CD4-positive, alpha-beta T cell treated with Interleukin-17A for 1 hour (primary cell): Measurements from ENCODE around the gene TMEM131.

Source experiments
- DNase-seq: peaks from one replicate; pipeline ENCODE4 v3.0.0-alpha.2; 2020

The TMEM131 gene

DNA sequence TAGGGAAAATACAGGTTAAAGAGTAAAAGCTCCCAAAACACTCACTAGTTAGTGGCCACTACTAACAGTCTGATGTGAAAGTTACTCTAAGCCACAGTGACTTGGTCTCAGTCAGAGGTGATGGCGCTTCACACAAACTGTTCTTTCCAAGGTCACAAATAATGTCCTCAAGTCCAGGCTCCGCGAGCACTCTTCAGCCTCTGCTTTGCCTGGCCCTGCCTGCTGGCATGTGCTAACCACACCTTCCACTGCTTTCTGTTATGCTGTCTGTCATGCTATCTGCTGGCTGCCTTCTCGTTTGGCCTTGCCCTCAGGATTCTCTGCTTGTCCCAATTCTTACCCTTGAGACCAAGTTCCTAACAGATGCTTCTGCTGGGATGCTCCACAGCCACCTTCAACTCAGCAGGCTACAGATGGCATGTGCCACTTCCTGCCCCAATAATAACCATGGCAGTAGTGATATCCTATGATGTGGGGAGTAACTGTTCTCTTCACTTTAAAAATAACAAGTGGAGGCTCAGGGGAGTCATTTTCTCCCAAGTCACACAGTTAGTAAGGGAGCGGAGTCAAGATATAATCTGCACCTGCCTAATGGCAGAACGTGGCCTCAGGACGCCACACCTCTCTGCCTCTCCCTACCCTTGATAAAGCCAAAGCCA is 206.6 kb downstream of the TMEM131 start:
- DNase-seq = no peak

DNA sequence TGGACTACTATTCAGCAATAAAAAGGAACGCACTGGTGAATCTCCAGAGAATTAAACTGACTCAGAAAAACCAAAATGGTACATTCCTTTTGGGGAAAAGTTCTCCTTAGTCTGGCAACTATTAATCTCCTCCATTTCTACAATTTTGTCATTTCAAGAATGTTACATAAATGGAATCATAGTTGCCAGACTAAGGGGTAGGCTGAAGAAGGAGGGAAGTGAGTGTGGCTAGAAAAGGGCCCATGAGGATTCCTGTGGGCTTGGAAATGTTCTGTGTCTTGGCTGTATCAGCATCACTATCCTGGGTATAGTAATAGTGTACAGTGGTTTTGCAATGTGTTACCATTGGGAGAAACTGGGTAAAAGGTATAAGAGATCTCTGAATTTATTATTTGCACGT is 209.9 kb downstream of the TMEM131 start:
- no peak for DNase-seq

DNA sequence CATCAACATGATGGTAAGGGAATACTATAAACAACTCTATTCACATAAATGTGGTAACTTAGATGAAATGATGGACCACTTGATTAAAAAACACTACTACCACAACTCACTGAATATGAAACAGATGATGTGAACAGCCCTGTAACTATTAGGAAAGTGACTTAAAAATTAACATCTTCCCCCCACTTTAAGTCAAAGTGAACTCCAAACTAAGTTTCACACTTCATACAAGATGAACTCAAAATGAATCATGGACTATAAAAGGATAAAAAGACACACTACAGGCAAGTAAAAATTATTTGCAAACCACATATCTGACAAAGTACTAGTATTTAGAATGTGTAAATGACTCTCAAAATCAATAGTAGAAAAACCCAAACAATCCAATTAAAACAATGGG is 210.8 kb downstream of the TMEM131 start:
- DNase-seq = no peak

DNA sequence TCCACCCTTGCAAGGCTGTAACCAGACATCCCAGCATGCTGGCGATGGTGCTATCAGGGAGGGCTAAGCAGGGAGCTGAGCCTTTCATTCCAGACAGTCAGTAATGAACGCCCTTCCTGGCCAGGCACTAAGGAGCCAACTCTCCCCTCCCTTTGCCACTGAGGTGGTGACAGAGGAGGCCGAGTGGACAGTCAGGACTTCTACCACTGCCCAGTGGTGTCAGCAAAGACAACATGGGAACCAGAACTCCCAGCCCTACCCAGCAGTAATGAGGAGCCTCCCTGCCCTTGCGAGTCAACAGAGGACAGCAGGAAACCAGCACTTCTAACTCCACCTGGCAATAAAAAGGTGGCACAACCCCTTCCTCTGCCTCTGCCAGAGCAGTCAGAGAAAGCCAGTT is 213.8 kb downstream of the TMEM131 start:
- DNase-seq = no peak

DNA sequence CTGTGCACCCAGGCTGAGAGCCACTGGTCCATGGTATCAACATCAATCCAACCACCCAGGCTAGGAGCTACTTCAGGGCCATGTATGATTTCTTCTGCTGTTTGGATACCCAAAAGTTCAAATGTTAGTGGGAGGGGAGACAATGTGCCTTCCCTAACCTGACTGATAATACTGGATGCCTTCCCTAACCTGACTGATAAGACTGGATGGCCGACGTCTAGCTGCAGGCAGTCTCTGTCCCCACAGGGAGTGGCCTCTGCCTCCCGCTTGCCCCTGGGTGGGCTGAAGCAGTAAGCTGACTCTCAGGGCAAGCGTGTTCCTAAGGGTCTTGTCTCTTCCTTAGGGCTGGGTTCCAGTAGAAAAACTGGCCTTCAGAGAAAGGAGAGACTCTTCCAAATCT is 216.6 kb downstream of the TMEM131 start:
- DNase-seq = no peak

DNA sequence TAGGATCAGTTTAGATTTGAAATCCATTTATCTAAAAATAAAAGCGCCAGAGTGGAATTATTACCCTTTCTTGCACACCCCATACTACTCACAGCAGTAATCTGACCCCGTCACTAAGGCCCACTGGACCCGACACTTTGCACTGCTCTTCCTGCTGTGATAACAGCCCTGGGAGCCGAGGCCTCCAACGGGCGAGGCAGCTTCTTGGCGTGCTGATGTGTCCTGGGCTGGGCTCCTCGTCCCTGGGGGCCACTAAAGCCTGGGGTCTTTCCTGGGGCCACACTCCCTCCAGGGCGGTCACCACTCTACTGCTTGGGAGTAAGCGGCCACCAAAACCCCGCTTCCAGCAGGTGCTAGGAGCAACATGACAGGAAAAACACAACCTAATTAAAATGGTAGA is 220.7 kb downstream of the TMEM131 start:
- no peak for DNase-seq

DNA sequence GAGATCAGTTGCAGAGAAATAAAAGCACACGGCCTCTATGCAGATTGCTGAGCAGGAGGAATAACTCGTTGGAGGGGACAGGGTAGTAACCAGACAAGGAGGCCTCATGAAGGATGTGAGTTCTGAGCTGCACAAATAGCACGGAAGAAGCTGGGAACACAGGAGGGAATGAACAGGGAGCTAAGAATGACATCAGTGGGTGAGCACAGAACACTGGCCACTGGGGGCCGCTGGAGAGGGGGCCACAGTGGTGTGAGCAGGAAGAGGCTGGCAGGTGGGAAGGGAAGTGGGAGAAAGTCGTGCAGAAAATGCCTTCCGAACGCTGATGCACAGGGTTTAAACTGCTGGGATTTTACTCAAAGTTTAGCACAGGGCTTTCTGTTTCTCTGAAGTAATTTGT is 221.3 kb downstream of the TMEM131 start:
- no peak for DNase-seq

DNA sequence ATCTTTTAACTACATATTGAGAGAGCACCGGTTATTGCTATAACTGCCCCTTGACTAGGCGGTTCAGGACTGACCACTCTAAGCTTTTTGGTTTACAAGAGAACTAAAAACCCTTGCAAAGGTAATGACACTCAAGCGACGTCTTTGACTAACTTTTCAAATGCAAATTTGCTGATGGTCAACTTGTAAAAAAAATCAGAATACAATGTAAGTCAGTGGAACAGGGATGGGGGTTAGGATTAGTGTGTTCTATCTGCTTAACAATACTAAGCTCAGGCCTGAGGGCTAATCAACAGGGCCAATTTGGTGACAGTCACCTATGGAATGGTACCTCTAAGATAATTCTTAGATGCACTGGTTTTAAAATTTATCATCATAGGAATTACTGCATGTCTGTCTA is 225.3 kb downstream of the TMEM131 start:
- no peak for DNase-seq

DNA sequence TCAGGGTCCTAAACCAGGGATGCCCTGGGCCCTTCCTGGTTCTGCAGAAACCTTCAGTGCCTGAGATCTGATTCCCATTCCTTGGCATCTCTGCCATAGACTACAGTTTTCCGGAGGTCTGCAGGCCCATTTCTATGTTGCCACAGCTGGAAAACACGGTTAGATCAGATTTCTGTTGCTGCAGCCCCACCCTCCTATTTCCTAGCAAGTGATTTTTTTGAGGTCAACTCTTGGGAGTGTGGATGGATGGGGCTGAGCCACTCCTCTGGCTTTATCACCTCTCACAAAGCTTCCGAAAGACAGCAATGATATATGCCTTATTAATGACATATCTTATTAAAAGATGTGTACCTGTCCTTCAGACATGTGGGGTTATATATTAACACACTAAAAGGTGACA is 226.0 kb downstream of the TMEM131 start:
- DNase-seq = no peak

DNA sequence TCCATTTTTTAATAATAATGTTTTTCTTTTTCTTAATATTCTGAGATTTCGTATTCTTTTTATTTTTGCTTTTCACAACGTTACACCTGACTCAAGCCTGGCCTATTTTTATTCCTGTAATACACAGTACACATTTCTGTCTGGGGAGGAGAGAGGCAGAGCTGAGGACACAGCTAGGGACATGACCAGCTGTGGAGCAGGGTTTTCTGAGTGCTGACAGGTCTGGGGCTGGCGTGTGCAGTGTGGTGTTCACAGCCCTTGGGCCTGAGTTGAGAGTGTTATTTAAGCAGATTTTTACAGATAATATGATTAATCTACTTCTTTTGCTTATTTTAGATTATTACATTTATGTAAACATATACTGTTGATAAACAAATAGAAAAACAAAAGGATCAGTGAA is 226.4 kb downstream of the TMEM131 start:
- no peak for DNase-seq

DNA sequence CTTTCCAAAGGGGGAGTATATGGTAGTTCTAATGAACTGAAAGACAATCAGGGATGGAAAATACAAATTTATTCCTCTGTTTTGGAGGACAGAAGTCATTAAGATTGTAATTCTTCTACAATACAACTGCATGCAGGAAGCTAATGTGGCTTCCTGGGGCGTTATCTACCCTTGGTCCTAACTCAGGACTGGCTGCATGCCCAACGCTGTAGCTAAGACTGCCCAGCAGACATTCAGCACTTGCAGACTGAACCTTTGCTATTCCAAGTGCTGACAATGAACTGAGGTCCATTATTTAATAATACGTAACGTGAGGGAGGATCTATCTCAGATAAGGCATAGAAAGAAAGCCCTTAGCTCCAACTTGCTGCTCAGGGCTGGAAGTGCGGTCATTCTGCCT is 229.2 kb downstream of the TMEM131 start:
- no peak for DNase-seq

DNA sequence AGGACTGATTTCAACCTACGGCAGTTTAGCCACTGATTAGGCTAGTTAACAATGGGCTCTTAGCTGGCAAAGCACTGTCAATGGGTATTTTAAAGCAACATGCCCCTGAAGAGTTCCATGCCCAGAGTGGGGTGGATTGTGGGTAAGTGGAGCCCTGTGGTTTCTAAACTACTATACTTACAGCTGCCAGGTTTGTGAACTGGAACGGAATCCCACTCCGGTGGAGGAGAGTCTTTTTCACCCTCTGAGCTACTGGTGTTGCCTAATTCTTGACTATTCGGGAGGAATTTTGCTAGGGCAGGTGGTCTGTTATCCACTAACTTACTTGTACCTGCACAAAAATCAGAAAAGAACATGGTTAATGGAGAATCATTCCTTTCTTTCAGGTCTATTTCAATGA is 229.8 kb downstream of the TMEM131 start:
- DNase-seq = no peak

DNA sequence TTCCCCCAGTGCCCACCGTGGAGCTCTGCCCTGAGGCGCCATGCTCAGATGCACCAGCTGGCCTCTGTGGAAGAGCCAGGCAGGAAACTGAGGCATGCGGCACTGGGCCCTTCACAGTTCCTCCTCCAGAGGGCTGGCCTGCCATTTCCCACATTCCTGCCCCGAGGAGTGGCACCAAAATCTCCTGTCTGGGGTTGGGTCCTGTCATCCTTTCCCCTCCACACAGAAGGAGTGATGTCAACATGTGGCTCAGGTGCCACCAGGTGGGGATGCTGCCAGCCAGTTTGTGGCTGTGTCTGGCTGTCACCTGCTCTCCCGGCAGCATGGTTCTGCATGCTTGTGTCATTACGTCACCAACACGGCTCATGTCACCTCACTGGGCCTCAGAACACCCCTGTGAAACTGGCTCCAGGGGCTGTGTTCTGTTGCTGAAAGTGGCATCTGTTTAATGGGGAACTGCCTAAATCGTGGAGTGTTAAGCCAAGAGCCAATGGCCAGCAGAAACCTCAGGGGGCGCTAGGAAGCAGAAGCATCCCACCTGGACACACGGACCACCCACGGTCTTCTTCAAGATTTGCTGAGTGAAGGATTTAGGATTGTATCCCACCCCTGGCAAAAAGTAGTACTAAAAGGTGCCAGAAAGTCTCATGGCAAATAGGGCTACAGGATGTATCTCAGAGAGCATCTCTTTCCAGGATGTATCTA is 231.0 kb downstream of the TMEM131 start:
- DNase-seq = no peak

DNA sequence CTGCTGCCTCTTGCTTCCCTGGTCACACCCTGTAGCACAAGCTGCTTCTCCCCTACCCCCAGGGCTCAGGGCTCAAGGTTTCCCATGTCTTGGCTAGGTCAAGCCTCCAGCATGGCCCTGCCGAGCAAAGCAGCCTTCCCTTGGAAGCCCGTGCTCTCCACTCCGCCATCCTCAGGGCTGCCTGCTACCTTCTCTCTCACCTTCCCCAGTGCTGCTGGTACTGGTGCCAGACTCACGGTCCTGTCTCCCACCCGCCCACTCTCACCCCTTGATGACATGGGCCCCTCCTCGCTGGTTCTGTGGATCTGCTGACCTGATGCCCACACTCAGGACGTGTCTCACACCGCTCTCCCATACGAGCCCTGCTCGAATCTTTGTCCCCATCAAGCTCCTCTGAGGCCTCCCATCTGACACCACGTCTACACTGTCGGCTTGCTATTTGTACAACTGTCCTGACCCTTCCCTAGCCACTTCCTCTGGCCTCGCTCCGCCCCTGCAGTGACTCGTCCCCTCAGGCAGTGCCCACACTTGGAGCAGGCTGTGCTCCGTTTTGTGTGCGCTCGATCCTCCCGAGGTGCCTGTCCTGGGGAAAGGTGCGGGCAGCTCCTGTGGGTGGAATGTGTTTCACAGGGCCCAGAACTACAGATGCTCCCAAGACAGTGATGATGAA is 232.4 kb downstream of the TMEM131 start:
- no peak for DNase-seq

DNA sequence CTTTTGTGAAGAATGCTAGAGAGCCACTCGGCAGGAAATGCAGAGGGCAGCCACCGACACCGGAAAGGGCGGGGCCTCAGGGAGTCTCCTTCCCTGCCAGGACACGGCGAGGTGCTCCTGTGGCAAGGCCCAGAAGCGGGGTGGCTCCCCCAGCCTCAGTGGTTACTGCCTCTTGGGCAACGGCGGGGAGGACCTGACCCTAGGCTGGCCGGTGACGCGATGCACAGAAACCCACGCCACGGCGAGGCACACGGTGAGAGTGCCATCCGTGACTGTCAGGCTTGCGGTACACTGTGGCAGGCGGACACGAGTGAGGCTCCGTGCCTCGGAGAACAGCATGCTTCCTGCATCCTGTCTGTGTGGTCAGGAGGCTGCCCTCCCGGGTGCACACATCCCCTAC is 234.6 kb downstream of the TMEM131 start:
- DNase-seq = peak; percentile 58

DNA sequence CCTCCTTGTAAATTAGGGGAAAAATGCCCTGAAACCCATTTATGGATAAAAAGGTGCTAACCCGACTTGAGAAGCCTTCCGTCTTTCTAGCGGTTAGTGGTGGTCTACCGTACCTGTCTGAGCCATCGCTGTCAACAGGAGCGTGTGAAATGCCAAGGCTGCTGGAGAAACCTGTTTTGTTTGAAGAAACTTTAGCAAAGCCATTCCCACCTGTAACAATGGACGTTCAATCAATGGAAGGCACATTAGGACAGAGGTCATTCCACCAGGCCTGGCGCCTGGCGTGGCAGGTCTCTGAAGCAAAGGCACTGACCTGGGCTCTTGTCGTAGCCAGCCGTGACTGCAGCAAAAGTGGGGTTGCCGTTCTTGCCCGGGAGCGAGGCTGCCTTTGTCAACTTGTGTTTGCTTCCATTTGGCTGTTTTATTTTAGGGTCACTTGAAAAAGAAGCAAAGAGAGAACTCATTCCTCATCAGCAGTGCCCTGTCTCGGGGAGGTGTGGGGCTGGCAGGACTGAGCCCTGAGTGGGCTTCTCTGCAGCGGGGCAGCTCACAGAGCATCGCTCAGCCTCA is 235.2 kb downstream of the TMEM131 start:
- DNase-seq = no peak

DNA sequence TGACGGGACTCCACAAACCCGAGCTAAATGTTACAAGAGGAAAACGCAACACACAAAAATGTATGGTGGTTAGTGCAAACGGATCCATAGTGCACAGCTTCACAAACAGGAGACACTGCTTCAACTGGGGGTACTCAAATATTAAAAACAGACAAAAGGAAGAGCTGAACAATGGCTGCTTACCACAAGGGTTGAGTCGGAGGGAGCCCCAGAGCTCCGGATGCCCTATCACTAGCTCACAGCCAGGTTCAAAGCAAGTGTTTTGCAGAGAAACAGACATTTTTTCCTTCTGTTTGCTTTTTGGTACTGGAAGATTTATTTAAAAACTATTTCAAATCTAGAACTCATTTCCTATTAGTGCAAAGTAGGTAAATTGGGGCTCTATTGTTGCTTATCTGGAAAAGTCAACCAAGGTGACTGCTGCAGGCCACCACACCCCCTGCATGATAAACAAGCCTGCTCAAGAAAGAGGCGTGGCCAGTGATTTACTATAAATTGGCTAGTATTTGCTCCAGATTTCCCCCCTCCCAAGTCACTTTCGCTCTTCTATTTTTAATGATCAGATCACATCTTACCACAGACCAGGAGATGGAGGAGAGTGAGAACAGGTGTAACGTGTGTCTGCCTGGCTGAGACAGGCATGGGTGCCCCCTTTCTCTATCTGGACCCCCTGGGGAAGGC is 235.9 kb downstream of the TMEM131 start:
- DNase-seq = peak; percentile 18

DNA sequence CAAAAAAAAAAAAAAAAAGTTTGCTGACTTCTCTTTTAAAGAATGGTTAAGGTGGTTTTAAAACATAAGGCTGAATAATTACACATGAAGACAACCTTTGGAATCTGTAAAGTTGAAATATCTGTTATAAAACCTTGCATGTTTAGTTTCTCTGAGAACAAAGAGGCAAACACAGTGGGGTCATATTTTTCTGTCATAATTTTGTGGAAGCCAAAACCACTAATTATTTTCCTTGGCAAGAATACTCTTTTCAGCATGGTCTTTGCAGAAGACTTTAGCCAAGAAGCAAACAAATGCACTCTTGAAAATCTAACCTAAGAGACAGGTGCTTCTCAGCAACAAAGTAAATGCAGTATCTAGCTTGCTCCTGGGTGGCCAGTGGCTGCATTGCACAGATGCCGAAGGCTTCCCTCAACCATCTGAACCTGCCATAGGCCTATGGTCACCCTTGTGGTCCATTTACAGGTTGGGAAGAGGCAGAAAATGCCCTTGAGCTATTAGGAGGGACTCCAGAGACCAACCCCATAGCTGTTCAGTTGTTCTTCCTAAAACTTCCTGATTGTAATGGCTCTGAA is 237.5 kb downstream of the TMEM131 start:
- no peak for DNase-seq

DNA sequence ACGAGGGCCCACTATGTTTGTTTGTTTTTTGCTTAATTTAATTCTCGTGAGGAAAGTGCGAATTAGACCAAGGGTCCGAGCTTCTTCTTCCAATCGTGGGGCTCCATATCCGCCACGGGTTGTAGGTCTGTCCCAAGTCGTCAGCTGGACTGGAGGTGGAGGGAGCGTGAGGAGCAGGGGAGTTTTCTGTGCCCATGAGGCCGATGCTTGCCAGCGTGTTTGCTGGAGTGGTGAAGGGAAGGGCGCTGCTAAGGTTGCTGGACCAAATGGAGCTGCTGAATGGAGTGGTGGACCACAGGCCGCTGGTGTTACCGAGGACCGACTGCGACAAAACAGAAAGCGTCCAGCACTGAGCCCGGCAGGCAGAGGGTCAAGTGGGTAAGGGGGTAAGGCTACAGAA is 238.7 kb downstream of the TMEM131 start:
- no peak for DNase-seq

DNA sequence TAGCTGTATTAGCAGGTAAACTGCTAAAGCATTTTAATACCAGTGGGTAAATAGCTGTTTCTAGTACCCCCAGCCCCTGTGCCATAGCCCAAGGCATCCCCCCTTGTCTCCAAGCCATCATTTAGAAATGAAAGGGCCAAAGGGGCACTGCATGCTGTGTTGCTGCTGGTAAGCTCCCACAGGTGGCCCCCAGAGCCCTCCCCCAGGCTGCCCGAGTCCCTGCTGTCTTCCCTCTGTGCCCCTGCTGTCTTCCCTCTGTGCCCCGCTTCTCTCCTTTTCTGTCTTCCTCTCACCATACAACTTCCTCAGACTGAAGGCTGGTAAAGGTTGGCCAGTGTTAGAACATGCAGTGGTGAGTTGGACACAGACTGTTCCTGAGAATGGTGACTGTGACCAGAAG is 240.3 kb downstream of the TMEM131 start:
- no peak for DNase-seq

DNA sequence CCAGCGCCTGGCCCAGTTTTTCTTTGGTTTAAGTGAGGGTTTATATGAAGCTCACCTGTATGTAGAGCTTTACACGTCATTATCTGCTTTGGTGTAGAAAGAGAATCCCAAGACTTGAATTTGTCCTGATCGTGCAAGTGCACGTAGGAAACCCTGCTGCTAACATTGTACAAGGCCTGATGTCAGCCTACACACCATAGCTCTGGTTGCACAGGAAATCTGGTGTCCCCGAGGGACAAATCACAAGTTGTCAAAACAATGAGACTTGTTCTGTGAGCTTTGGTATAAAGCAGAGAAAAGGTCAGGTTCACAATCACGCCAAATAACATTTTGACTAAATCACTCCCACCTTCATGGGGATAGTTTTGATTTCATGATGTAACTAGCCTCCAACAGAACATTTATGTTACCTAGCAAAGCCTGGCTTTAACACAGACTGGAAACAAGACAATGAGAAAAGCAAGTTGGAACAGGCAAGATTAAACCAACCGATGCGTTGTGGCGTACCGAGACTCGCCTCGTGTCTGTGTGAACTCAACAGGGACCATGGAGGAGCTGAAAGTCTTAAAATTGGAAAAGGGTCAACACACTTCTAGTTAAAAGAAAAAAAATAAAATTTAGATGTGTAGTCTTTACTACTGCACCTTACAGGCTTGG is 240.9 kb downstream of the TMEM131 start:
- DNase-seq = no peak
